ENCODE data around the gene SIPA1L3.

Gene SIPA1L3

DNA sequence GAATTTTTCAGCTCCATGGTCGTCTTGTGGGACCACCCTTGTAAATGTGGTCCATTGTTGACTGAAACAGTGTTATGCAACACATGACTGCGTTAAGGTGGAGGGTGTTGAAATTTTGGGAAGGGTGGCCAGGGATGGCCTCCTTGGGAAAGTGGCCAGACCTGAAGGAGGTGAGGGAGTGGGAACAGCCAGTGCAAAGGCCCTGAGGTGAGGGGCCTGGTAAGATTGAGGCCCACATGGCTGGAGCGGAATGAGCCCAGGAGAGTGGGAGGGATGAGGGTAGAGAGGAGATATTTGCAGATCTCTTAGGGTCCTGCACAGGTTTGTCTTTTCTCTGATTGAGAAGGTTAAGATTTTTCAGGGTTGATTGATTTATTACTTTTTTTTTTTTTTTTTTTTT lies 18.2 kb downstream of the SIPA1L3 start:
- H3K27ac ChIP-seq: no peak overlapping the region
- TF ChIP-seq, protein P1, sequence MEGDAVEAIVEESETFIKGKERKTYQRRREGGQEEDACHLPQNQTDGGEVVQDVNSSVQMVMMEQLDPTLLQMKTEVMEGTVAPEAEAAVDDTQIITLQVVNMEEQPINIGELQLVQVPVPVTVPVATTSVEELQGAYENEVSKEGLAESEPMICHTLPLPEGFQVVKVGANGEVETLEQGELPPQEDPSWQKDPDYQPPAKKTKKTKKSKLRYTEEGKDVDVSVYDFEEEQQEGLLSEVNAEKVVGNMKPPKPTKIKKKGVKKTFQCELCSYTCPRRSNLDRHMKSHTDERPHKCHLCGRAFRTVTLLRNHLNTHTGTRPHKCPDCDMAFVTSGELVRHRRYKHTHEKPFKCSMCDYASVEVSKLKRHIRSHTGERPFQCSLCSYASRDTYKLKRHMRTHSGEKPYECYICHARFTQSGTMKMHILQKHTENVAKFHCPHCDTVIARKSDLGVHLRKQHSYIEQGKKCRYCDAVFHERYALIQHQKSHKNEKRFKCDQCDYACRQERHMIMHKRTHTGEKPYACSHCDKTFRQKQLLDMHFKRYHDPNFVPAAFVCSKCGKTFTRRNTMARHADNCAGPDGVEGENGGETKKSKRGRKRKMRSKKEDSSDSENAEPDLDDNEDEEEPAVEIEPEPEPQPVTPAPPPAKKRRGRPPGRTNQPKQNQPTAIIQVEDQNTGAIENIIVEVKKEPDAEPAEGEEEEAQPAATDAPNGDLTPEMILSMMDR (IDR thresholded peaks at IDR 0.05; ENCODE audit: low read depth, low read length): no peak
- DNase-seq: no peak
- no peaks in the 10 kb centered on the region for H3K36me3 ChIP-seq
- no peak overlapping the region for H3K4me3 ChIP-seq (ENCODE audit: low read depth, low read length)
- H3K27me3 ChIP-seq (ENCODE audit: insufficient read depth, low read depth, severe bottlenecking): no peaks in the 10 kb centered on the region
- H3K9me3 ChIP-seq (ENCODE audit: severe bottlenecking): no peaks in the 10 kb centered on the region

DNA sequence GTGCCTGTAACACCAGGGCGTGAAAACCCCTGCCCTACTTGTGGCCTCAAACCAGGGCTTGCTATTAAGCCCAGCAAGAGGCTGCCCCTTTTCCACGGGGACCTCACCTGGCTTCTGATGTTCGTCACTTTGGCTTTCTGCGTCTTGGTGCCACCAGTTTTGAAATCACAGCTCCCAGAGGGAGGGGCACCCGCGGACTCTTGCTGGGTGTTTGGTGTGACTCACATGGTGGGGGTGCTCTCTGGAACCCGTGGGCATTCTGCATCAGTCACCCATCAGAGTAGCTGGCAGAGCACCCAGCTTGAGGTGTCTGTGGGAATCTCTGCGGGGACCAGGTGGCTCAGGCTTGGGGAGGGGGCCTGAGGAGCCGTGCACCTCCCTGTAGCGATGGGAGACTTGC lies 19.2 kb downstream of the SIPA1L3 start:
- TF ChIP-seq, protein P1 (IDR thresholded peaks at IDR 0.05; ENCODE audit: low read depth, low read length): no peak
- H3K27ac ChIP-seq: no peak overlapping the region

DNA sequence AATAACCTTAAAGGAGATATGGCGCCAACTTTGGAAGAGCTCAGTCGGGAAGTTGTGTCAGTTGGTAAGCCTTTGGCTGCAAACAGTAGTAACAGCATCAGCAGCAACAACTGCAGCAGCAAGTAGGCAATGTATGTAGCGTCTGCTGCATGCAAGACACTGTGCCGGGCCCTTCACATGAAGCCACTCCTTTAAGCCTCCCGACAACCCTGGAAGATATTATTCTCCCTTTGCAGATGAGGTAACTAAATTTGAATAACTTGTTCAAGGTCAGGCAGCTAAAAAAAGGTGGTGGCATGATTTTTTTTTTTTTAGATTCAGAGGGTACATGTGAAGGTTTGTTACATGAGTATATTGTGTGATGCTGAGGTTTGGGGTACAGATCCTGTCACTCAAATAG lies 19.7 kb downstream of the SIPA1L3 start:
- Histone ChIP-seq H3K27ac (no peak overlapping the region), H3K36me3 (peaks cover 3% of the 10 kb centered on the region; the same call in 1 of the 2 replicates), H3K9me3 (ENCODE audit: severe bottlenecking) (no peaks in the 10 kb centered on the region), H3K27me3 (ENCODE audit: insufficient read depth, low read depth, severe bottlenecking) (no peaks in the 10 kb centered on the region), H3K4me3 (ENCODE audit: low read depth, low read length) (no peak overlapping the region)
- TF ChIP-seq, protein P1 (IDR thresholded peaks at IDR 0.05; ENCODE audit: low read depth, low read length): no peak
- DNase-seq: no peak

More for the DNA sequence above, 19.2 kb downstream of the SIPA1L3 start:
- Histone ChIP-seq H3K36me3 (peaks cover 3% of the 10 kb centered on the region; the same call in 1 of the 2 replicates), H3K4me3 (ENCODE audit: low read depth, low read length) (no peak overlapping the region), H3K9me3 (ENCODE audit: severe bottlenecking) (no peaks in the 10 kb centered on the region), H3K27me3 (ENCODE audit: insufficient read depth, low read depth, severe bottlenecking) (no peaks in the 10 kb centered on the region)
- no peak for DNase-seq

DNA sequence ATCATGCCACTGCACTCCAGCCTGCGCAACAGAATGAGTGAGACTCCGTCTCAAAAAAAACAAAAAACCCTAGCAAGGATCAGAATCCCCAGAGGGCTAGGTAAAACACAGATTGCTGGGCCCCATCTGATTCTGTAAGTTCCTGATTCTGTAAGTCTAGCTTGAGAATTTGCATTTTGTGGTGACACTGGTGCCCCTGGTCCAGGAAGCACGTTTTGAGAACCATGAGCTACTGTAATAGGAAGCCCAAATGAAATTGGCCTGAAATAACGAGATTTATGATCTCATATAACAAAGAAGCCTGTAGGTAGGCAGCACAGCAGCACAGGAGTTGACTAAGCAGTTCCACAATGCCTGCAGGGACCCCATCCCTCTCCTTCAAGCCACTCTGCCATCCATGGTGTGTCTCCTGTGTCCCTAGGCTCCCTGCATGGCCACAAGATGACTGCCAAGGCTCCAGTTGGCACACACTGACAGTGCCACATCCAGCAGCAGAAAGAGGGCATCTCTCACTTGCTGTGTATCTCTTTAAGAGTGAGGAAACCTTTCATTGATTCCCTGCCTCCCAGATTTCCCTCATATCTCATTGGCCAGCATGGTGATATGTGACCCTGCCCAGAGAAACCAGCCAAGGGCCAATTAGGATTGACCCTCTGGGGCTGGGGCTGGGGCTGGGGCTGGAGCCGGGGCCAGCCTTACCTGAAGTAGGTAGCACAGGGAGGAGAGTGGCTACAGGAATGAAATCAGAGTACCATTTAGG lies 21.7 kb downstream of the SIPA1L3 start:
- TF ChIP-seq, protein P1 (IDR thresholded peaks at IDR 0.05; ENCODE audit: low read depth, low read length): no peak
- no peak overlapping the region for H3K27ac ChIP-seq

DNA sequence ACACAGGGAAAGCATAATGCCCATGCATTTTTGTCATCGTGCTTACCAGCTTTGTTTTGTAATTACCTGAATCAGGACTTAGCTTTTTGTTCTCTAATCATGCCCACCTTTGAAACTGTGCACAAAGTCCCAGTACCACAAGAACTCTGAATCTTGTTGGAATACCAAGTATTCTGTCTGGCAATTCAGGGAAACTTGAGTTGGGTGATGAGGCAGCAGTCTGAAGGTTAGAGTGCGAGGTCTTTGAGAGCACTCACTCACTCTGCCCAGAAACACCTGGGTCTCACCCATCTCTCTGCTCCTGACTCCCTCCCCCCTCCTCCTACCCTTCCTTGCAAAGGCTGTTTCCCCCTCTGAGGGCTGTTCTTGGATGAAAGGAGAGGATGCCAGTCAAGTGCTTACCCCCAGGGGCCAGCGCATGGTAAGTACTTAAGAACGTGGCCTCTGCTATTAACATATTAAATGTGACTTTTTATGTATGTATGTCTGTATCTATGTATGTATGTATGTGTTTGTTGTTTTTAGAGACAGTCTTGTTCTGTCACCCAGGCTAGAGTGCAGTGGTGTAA lies 22.4 kb downstream of the SIPA1L3 start:
- H3K36me3 ChIP-seq: peaks cover 3% of the 10 kb centered on the region; the same call in 1 of the 2 replicates
- no peak overlapping the region for H3K27ac ChIP-seq
- TF ChIP-seq, protein P1 (IDR thresholded peaks at IDR 0.05; ENCODE audit: low read depth, low read length): no peak
- no peaks in the 10 kb centered on the region for H3K9me3 ChIP-seq (ENCODE audit: severe bottlenecking)
- no peak for DNase-seq
- H3K4me3 ChIP-seq (ENCODE audit: low read depth, low read length): no peak overlapping the region
- H3K27me3 ChIP-seq (ENCODE audit: insufficient read depth, low read depth, severe bottlenecking): no peaks in the 10 kb centered on the region

More for the DNA sequence above, 21.7 kb downstream of the SIPA1L3 start:
- Histone ChIP-seq H3K27me3 (ENCODE audit: insufficient read depth, low read depth, severe bottlenecking) (no peaks in the 10 kb centered on the region), H3K36me3 (peaks cover 3% of the 10 kb centered on the region; the same call in 1 of the 2 replicates), H3K9me3 (ENCODE audit: severe bottlenecking) (no peaks in the 10 kb centered on the region), H3K4me3 (ENCODE audit: low read depth, low read length) (no peak overlapping the region)
- no peak for DNase-seq
